Measurements from ENCODE around the gene ITPRIP. TPM values are rescaled to one million over a fixed set of nuclear protein-coding genes. Genes with fewer than 3 reads are reported as not detected.

The ITPRIP gene
- total RNA-seq, 1 donor from 2014 or later = 37.0 TPM

DNA sequence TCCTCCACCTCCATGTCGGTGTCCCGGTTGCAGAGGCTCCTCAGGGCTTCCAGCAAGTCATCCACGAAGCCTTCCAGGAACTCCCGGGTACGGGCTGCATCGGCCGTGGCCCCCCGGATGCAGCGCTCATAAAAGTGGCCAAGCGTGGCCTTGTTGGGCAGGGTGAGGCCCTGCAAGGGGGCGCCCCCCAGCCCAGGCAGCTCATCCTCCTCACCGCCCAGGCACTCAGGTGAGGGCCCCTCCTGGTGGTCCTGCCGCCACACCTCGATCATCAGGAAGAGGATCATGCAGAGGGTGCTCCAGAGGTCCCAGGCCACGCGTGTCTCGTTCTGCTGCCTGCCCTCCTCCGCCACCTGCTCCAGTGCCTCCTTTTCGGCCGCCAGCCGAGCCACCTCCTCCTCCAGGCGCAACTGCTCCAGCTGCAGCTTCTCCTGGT lies 22.8 kb downstream of the ITPRIP start:
- Histone ChIP-seq H3K27ac (no peak overlapping the region), H3K4me1 (peaks cover 59% of the 10 kb centered on the region), H3K4me3 (no peak overlapping the region), H3K27me3 (ENCODE audit: low read depth) (no peaks in the 10 kb centered on the region), H3K36me3 (peaks cover 56% of the 10 kb centered on the region), H3K9me3 (no peaks in the 10 kb centered on the region)
- intact Hi-C loops (cut with DNase I) = no loop called here
- ATAC-seq (no peak), DNase-seq (no peak)
- TF ChIP-seq CTCF (IDR thresholded peaks at IDR 0.05) = no peak

DNA sequence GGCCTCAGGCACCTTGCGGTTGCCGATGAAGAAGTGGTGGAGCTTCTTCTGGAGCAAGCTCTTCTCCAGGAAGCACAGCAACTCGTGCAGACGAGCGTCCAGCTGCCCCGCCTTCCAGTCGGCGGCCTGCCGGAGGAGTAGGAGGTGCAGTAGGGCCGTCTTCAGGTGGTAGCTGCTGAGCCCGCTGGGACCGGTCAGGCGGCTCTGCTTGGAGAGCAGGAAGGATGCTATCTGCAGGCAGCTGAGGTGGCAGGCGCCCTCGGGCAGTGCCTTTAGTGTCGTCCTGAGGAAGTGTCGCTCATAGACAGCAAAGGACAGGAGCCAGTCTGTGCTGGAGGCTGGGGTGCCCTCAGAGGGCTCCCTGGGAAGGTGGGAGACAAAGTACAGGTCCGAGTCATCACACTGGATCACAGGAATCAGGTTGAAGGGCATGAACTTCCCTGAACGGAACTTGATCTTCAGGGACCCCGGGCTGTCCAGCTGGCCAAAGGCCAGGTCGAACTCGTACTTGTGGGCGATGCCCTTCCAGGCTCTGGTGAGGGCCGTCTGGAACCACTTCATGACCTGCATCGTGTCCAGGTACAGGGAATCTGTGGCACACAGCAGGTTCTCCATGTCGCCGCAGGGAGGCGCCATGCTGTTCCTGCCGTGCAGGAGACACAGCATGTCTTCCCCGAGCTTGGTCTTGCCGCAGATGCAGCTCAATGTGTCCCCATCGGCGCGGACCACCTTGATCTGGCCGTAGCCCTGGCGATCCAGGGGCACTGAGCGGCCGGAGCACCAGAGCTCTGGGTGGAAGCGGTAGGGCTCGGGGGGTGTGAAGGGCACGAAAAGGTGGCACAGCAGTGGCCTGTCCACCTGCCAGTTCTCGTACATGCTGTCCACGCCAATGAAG lies 23.4 kb downstream of the ITPRIP start:
- Histone ChIP-seq H3K27ac (no peak overlapping the region), H3K36me3 (peaks cover 59% of the 10 kb centered on the region), H3K27me3 (ENCODE audit: low read depth) (no peaks in the 10 kb centered on the region), H3K9me3 (no peaks in the 10 kb centered on the region), H3K4me3 (no peak overlapping the region), H3K4me1 (peaks cover 59% of the 10 kb centered on the region)
- ATAC-seq (no peak), DNase-seq (peak; percentile 49)
- no peak for TF ChIP-seq CTCF (IDR thresholded peaks at IDR 0.05)
- intact Hi-C loops (cut with DNase I) = no loop called here

DNA sequence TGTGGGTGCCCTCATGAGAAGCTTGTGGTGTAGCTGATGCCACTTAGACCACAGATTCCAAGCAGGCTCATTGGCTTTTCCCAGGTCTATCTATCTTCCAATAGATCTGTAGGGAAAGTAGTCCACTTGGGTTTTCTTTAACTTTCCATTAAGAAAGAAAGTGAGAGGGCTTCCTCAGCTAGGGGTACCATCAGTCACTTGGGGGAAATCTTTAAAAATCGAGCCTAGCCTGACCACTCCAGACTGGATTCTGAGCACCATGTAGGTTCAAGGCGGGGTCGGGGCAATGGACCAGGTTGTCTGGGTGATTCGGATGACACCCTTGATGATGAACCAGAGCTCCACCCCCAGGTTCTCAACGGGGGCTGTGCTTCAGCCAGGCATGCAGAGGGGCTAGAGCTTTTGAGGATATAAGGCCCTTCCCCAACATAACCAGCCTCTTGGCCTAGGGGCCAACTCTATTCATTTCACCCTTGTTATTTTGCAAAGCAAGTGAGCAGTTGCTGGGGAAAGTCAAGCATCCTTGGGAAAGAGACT lies 27.0 kb downstream of the ITPRIP start:
- DNase-seq = no peak
- H3K27me3 ChIP-seq (ENCODE audit: low read depth) = no peaks in the 10 kb centered on the region
- no peak overlapping the region for H3K27ac ChIP-seq
- H3K4me1 ChIP-seq = peaks cover 30% of the 10 kb centered on the region
- peaks cover 70% of the 10 kb centered on the region for H3K36me3 ChIP-seq
- intact Hi-C loops (cut with DNase I) = no loop called here
- no peak overlapping the region for H3K4me3 ChIP-seq
- H3K9me3 ChIP-seq = no peaks in the 10 kb centered on the region
- TF ChIP-seq CTCF (IDR thresholded peaks at IDR 0.05) = no peak
- ATAC-seq = no peak

DNA sequence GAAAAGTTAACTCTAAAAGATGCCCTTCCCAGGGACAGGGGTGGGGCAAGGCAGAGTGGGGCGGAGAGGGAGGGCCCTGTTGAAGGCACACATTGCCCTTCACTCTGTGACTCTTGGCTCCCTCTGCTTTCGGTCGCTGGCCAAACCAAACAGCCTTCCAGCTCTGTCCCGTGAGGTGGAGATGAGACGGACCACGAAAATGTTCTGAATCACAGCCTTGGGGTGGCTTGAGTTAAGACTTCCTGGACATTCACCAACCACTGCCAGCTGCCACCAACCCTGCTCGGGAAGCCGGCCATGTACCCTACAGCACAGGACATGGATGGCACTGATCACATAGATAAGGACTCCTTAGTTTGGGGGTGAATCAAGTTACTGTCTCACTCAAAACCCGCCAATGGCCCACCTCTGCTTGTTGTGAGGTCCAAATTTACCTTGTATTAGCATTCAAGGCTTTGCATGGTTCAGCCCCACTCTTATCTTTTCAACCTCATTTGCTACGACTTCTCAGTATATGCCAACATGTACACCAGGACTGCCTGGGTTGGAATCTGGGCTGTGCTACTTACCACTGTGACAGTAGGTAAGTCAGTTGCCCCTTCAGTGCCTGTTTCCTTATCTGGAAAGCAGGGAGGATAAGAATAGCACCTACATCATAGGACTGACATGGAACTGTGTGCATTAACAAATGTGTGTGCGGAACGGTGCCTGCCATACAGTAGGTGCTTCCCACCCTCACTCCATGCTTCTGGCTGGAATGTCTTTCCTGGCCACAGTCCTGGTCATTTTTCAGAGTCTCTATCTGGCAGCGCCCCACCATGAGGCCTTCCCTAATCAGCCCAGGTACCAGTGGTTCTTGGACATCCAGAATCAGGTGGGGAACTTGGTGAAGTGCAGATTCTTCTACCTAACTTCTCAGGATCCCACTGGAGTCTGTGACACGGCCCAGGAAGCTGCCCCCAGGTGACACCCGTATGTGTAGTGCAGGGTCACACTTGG lies 28.0 kb downstream of the ITPRIP start:
- no peaks in the 10 kb centered on the region for H3K27me3 ChIP-seq (ENCODE audit: low read depth)
- intact Hi-C loops (cut with DNase I) = no loop called here
- H3K27ac ChIP-seq = no peak overlapping the region
- H3K9me3 ChIP-seq = no peaks in the 10 kb centered on the region
- peaks cover 64% of the 10 kb centered on the region for H3K36me3 ChIP-seq
- no peak for TF ChIP-seq CTCF (IDR thresholded peaks at IDR 0.05)
- no peak overlapping the region for H3K4me3 ChIP-seq
- ATAC-seq (peak in 1 of 2 donors; percentile 4), DNase-seq (no peak)
- H3K4me1 ChIP-seq = peaks cover 38% of the 10 kb centered on the region

DNA sequence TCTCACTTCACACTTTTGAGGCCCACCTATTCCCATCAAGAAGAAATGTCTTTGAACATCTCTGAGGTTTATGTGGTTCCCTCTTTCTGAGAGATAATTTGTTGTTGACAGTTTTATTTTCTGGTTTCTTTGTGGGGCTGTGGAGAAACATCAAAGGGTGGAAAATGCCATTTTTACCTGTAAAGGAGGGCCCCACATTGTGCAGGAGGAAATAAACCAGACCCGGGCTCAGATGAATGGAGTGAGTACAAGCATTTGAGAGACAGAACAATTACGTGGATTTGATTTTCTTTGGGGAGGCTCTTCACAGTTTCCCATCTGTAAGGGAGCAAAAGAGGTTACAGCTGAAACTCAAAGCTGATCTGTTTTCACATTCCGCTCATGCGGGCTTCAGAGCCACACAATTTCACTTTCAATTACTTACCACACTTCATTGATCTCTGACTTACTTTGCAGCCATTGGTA lies 29.8 kb downstream of the ITPRIP start:
- TF ChIP-seq CTCF (IDR thresholded peaks at IDR 0.05) = no peak
- H3K4me1 ChIP-seq = peaks cover 44% of the 10 kb centered on the region
- intact Hi-C loops (cut with DNase I) = no loop called here
- no peaks in the 10 kb centered on the region for H3K27me3 ChIP-seq (ENCODE audit: low read depth)
- H3K27ac ChIP-seq = no peak overlapping the region
- ATAC-seq (no peak), DNase-seq (no peak)
- H3K4me3 ChIP-seq = no peak overlapping the region
- no peaks in the 10 kb centered on the region for H3K9me3 ChIP-seq
- H3K36me3 ChIP-seq = peaks cover 46% of the 10 kb centered on the region
